Measurements from ENCODE around the gene ANAPC2.

DNA sequence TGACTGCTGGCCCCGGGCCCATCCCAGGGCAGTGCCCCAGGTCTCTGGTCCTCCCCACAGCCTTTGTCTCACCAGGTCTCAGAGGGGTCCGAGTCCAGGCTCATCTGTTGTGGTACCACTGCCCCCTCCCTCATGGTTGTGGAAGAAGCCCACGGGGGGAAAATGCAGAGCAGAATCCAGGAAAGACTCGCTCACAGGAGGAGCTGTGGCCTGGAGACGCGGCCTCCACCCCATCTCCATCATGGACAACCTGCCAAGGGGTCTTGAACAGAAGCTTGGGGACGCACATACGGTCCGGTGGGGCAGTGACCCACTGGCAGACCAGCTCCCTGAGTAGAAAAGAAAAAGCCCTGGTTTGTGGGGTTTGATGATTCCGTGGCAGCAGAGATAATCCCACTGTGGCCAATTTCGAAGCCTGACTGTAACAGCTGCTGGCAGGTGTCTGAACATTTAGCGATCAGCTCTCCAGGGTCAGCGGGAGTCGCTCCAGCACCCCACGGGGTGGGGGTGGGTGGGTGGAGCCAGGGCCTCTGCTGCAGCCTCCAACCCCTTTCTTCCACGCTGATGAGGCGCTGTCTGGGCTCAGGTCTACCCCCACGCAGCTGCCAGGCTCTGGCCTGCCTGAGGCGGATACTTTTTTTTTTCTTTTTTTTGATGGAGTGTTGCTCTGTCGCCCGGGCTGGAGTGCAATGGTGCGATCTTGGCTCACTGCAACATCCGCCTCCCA lies 51.3 kb downstream of the ANAPC2 start:
- TF ChIP-seq CTCF (IDR thresholded peaks at IDR 0.05) (no peak), POLR2A (IDR thresholded peaks at IDR 0.05; ENCODE audit: low read depth) (no peak)

All from esophagus muscularis mucosa (tissue), 3 donors.